OCI-LY7 (cell line): ENCODE data around the gene ELOF1.

Experiments used
- EZH2phosphoT487 ChIP-seq: fragments of 200-600 bp; sonication (generic); IDR thresholded peaks from 2 replicates; pipeline ENCODE4 v1.6.1; 2018; ENCODE audit warnings: low read depth, borderline replicate concordance, mild to moderate bottlenecking, mixed run types, antibody characterized with exemption, low read length, moderate library complexity, mixed read lengths
- TF ChIP-seq, protein P1 (sequence below): fragments of 200-600 bp; sonication (generic); conservative IDR thresholded peaks from 2 replicates; pipeline ENCODE4 v1.5.1; 2014; ENCODE audit warnings: mild to moderate bottlenecking, antibody characterized with exemption, low read length, moderate library complexity, mixed read lengths

DNA sequence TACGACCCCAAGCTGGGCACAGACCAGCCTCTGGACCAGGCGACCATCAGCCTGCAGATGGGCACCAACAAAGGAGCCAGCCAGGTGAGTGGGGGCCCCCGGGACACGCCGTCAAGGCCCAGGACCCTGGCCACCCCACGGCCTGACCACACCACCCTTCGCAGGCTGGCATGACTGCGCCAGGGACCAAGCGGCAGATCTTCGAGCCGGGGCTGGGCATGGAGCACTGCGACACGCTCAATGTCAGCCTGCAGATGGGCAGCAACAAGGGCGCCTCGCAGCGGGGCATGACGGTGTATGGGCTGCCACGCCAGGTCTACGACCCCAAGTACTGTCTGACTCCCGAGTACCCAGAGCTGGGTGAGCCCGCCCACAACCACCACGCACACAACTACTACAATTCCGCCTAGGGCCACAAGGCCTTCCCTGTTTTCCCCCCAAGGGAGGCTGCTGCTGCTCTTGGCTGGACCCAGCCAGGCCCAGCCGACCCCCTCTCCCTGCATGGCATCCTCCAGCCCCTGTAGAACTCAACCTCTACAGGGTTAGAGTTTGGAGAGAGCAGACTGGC is 9.6 kb downstream of the ELOF1 start:
- TF ChIP-seq, protein P1, sequence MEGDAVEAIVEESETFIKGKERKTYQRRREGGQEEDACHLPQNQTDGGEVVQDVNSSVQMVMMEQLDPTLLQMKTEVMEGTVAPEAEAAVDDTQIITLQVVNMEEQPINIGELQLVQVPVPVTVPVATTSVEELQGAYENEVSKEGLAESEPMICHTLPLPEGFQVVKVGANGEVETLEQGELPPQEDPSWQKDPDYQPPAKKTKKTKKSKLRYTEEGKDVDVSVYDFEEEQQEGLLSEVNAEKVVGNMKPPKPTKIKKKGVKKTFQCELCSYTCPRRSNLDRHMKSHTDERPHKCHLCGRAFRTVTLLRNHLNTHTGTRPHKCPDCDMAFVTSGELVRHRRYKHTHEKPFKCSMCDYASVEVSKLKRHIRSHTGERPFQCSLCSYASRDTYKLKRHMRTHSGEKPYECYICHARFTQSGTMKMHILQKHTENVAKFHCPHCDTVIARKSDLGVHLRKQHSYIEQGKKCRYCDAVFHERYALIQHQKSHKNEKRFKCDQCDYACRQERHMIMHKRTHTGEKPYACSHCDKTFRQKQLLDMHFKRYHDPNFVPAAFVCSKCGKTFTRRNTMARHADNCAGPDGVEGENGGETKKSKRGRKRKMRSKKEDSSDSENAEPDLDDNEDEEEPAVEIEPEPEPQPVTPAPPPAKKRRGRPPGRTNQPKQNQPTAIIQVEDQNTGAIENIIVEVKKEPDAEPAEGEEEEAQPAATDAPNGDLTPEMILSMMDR, result no peak
- no peak for TF ChIP-seq EZH2phosphoT487
